Measurements from ENCODE around the gene LRRTM2. TPM values are rescaled to one million over a fixed set of nuclear protein-coding genes. Genes with fewer than 3 reads are reported as not detected.

LRRTM2 gene
- polyA plus RNA-seq, 3 donors: 1.9 to 6.2 (median 2.1) TPM

Other genes with a start within 250 kb of the LRRTM2 start
- gene CTNNA1, start 121.9 kb downstream of the LRRTM2 start, polyA plus RNA-seq (ENCODE audit: insufficient read length in 3 of 3): 100 to 1,000 TPM; 397 to 419 (median 414) TPM